ENCODE results near the gene KRTAP9-3. TPM values are rescaled to one million over a fixed set of nuclear protein-coding genes. Genes with fewer than 3 reads are reported as not detected.

The KRTAP9-3 gene
- total and polyA plus RNA-seq, 11 donors = not detected

Other genes with a start within 250 kb of the KRTAP9-3 start
Only the 30 nearest of the 42 such genes appear.
- gene KRTAP2-1, start 185.1 kb upstream of the KRTAP9-3 start, total RNA-seq = not detected
- gene KRTAP2-1, start 185.1 kb upstream of the KRTAP9-3 start, polyA plus RNA-seq = not detected
- not detected for gene KRTAP2-2, start 177.2 kb upstream of the KRTAP9-3 start, total RNA-seq
- not detected for gene KRTAP2-2, start 177.2 kb upstream of the KRTAP9-3 start, polyA plus RNA-seq
- gene KRTAP2-3, start 172.3 kb upstream of the KRTAP9-3 start, total RNA-seq = not detected
- gene KRTAP2-3, start 172.3 kb upstream of the KRTAP9-3 start, polyA plus RNA-seq = not detected
- not detected for gene KRTAP2-4, start 166.6 kb upstream of the KRTAP9-3 start, total RNA-seq
- gene KRTAP2-4, start 166.6 kb upstream of the KRTAP9-3 start, polyA plus RNA-seq = not detected
- gene KRTAP4-7, start 148.3 kb upstream of the KRTAP9-3 start, total RNA-seq = not detected
- gene KRTAP4-7, start 148.3 kb upstream of the KRTAP9-3 start, polyA plus RNA-seq = not detected
- not detected for gene KRTAP4-8, start 134.3 kb upstream of the KRTAP9-3 start, total RNA-seq
- gene KRTAP4-8, start 134.3 kb upstream of the KRTAP9-3 start, polyA plus RNA-seq = not detected
- gene KRTAP4-16, start 130.2 kb upstream of the KRTAP9-3 start, total RNA-seq = not detected
- gene KRTAP4-16, start 130.2 kb upstream of the KRTAP9-3 start, polyA plus RNA-seq = not detected
- not detected for gene KRTAP4-9, start 127.1 kb upstream of the KRTAP9-3 start, total RNA-seq
- not detected for gene KRTAP4-9, start 127.1 kb upstream of the KRTAP9-3 start, polyA plus RNA-seq
- not detected for gene KRTAP4-11, start 114.1 kb upstream of the KRTAP9-3 start, total RNA-seq
- gene KRTAP4-11, start 114.1 kb upstream of the KRTAP9-3 start, polyA plus RNA-seq = not detected
- gene KRTAP4-12, start 108.3 kb upstream of the KRTAP9-3 start, total RNA-seq = not detected
- not detected for gene KRTAP4-12, start 108.3 kb upstream of the KRTAP9-3 start, polyA plus RNA-seq
- not detected for gene KRTAP4-6, start 91.9 kb upstream of the KRTAP9-3 start, total RNA-seq
- gene KRTAP4-6, start 91.9 kb upstream of the KRTAP9-3 start, polyA plus RNA-seq = not detected
- gene KRTAP4-5, start 82.6 kb upstream of the KRTAP9-3 start, total RNA-seq = not detected
- not detected for gene KRTAP4-5, start 82.6 kb upstream of the KRTAP9-3 start, polyA plus RNA-seq
- gene KRTAP4-4, start 71.7 kb upstream of the KRTAP9-3 start, total RNA-seq = not detected
- gene KRTAP4-4, start 71.7 kb upstream of the KRTAP9-3 start, polyA plus RNA-seq = not detected
- gene KRTAP4-3, start 64.2 kb upstream of the KRTAP9-3 start, total RNA-seq = not detected
- not detected for gene KRTAP4-3, start 64.2 kb upstream of the KRTAP9-3 start, polyA plus RNA-seq
- gene KRTAP4-2, start 54.2 kb upstream of the KRTAP9-3 start, total RNA-seq = not detected
- gene KRTAP4-2, start 54.2 kb upstream of the KRTAP9-3 start, polyA plus RNA-seq = not detected
- not detected for gene KRTAP4-1, start 47.5 kb upstream of the KRTAP9-3 start, total RNA-seq
- not detected for gene KRTAP4-1, start 47.5 kb upstream of the KRTAP9-3 start, polyA plus RNA-seq
- gene KRTAP9-1, start 42.6 kb upstream of the KRTAP9-3 start, total RNA-seq = not detected
- gene KRTAP9-1, start 42.6 kb upstream of the KRTAP9-3 start, polyA plus RNA-seq = not detected
- not detected for gene KRTAP9-2, start 5.8 kb upstream of the KRTAP9-3 start, total RNA-seq
- not detected for gene KRTAP9-2, start 5.8 kb upstream of the KRTAP9-3 start, polyA plus RNA-seq
- gene KRTAP9-8, start 5.5 kb downstream of the KRTAP9-3 start, total RNA-seq = not detected
- not detected for gene KRTAP9-8, start 5.5 kb downstream of the KRTAP9-3 start, polyA plus RNA-seq
- not detected for gene KRTAP9-4, start 17.2 kb downstream of the KRTAP9-3 start, total RNA-seq
- gene KRTAP9-4, start 17.2 kb downstream of the KRTAP9-3 start, polyA plus RNA-seq = not detected
- not detected for gene KRTAP9-9, start 22.9 kb downstream of the KRTAP9-3 start, total RNA-seq
- gene KRTAP9-9, start 22.9 kb downstream of the KRTAP9-3 start, polyA plus RNA-seq = not detected
- not detected for gene KRTAP9-6, start 32.9 kb downstream of the KRTAP9-3 start, total RNA-seq
- gene KRTAP9-6, start 32.9 kb downstream of the KRTAP9-3 start, polyA plus RNA-seq = not detected
- gene KRTAP9-7, start 43.2 kb downstream of the KRTAP9-3 start, total RNA-seq = not detected
- gene KRTAP9-7, start 43.2 kb downstream of the KRTAP9-3 start, polyA plus RNA-seq = not detected
- gene KRTAP29-1, start 70.4 kb downstream of the KRTAP9-3 start, total RNA-seq = not detected
- not detected for gene KRTAP29-1, start 70.4 kb downstream of the KRTAP9-3 start, polyA plus RNA-seq
- gene KRTAP16-1, start 76.9 kb downstream of the KRTAP9-3 start, total RNA-seq = not detected
- gene KRTAP16-1, start 76.9 kb downstream of the KRTAP9-3 start, polyA plus RNA-seq = not detected
- gene KRTAP17-1, start 83.3 kb downstream of the KRTAP9-3 start, total RNA-seq = not detected
- not detected for gene KRTAP17-1, start 83.3 kb downstream of the KRTAP9-3 start, polyA plus RNA-seq
- not detected for gene KRT33A, start 118.4 kb downstream of the KRTAP9-3 start, total RNA-seq
- gene KRT33A, start 118.4 kb downstream of the KRTAP9-3 start, polyA plus RNA-seq = not detected
- not detected for gene KRT33B, start 137.4 kb downstream of the KRTAP9-3 start, total RNA-seq
- not detected for gene KRT33B, start 137.4 kb downstream of the KRTAP9-3 start, polyA plus RNA-seq
- not detected for gene KRT34, start 149.9 kb downstream of the KRTAP9-3 start, total RNA-seq
- gene KRT34, start 149.9 kb downstream of the KRTAP9-3 start, polyA plus RNA-seq = not detected
- not detected for gene KRT31, start 165.2 kb downstream of the KRTAP9-3 start, total RNA-seq
- gene KRT31, start 165.2 kb downstream of the KRTAP9-3 start, polyA plus RNA-seq = not detected

Measured in heart left ventricle (tissue), 11 donors.